Measurements from ENCODE around the gene ZNF764.
A peak's percentile ranks its signal among the peaks of the same experiment; 100 is the strongest.

The ZNF764 gene

DNA sequence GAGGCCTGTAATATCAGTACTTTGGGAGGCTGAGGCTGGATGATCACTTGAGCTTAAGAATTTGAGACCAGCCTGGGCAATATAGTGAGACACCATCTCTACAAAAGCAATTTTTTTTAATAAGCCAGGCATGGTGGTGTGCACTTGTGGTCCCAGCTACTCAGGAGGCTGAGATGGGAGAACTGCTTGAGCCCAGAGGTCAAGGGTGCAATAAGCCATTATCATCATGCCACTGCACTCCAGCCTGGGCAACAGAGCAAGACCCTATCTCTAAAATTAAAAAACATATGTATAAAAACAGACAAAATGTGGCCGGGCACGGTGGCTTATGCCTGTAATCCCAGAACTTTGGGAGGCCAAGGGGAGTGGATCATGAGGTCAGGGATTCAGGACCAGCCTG, 30.5 kb upstream of the ZNF764 start:
- POLR2A ChIA-PET: no interaction called here
- TF ChIP-seq CTCF (IDR thresholded peaks at IDR 0.05; ENCODE audit: insufficient read depth, low read length, missing control alignments): no peak

DNA sequence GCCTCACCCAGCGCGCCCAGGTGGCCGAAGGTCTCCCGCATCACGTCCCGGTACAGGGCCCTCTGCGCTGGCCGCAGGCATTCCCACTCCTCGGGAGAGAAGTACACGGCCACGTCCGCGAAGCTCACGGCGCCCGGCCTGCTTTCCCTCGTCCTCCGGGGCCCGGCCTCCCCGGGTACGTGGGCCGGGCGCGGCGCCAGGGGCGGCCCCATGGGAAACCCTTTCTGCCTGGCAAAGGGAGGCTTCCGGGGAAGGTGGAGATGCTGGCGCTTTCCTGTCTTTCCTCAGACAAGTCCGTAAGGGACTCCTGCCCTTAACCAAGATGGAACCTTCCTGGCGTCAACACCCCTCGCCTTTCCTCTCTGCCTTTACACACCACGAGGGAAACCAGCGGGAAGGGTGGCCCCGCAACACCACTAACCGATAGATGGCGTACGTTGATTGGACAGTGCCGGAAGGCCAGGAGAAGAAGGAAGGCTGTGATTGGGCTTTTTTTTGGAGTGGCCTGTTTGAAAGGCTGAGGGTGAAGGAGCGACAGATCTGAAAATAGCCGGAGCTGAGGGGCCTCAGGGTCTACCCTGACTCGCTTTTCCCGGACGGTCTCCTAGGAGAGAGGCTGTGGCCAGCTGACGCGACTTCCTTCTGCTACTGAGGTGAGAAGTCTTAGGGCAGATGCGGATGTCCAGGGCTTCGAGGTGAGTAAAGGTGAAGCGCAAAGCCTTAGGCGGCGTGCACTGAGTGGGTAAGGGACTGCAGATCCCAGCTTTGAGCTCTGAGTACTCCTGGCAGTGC, 27.4 kb upstream of the ZNF764 start, which contains the start of gene ZNF785:
ZNF785 (minus strand) TSS at position 298 of the 792 bp plus-strand sequence; CDS start at position 212, 86 bp downstream.
- CTCF ChIA-PET: interaction anchor here (0.8 to 6.1 kb wide), 10 partner anchors 9 to 219 kb away, joined by 3 to 57 read pairs (median 4); partner anchors contain the start of gene ZNF689

More for the DNA sequence above, 30.5 kb upstream of the ZNF764 start:
- H3K4me3 ChIP-seq (ENCODE audit: low read depth, low read length): no peak overlapping the region
- CTCF ChIA-PET: interaction anchor here (1.8 to 6.1 kb wide), 3 partner anchors 11 to 42 kb away, joined by 4 to 57 read pairs (median 30); partner anchors contain the start of gene ZNF688
- DNase-seq (ENCODE audit: low read depth, low spot score): no peak

GRCh38 chr16:30585022-30585399, 26.8 kb upstream of the ZNF764 start:
- no peak for DNase-seq (ENCODE audit: low read depth, low spot score)
- TF ChIP-seq CTCF (IDR thresholded peaks at IDR 0.05; ENCODE audit: insufficient read depth, low read length, missing control alignments): no peak
- peak overlapping the region; percentile 79 for H3K4me3 ChIP-seq (ENCODE audit: low read depth, low read length)
- CTCF ChIA-PET: interaction anchor here (1.4 to 6.1 kb wide), 5 partner anchors 9 to 49 kb away, joined by 5 to 57 read pairs (median 10); no protein-coding TSS in a partner anchor
- POLR2A ChIA-PET: interaction anchor here (1.0 to 1.4 kb wide), 2 partner anchors 13 to 58 kb away, joined by 4 read pairs; partner anchors contain the start of gene ZNF688

More for the DNA sequence above, 27.4 kb upstream of the ZNF764 start, which contains the start of gene ZNF785:
- POLR2A ChIA-PET: interaction anchor here (0.6 to 1.6 kb wide), 4 partner anchors 8 to 65 kb away, joined by 3 to 4 read pairs (median 4); partner anchors contain the start of genes PRR14 and ZNF688
- TF ChIP-seq CTCF (IDR thresholded peaks at IDR 0.05; ENCODE audit: insufficient read depth, low read length, missing control alignments): peak; percentile 11
- peak within 1 kb of the TSS; percentile 79 for H3K4me3 ChIP-seq (ENCODE audit: low read depth, low read length)
- peak; percentile 96 for DNase-seq (ENCODE audit: low read depth, low spot score)

GRCh38 chr16:30582611-30583340, 24.6 kb upstream of the ZNF764 start:
- CTCF ChIA-PET: interaction anchor here (1.3 to 5.4 kb wide), 3 partner anchors 10 to 48 kb away, joined by 3 to 30 read pairs (median 5); no protein-coding TSS in a partner anchor
- no peak overlapping the region for H3K4me3 ChIP-seq (ENCODE audit: low read depth, low read length)
- TF ChIP-seq CTCF (IDR thresholded peaks at IDR 0.05; ENCODE audit: insufficient read depth, low read length, missing control alignments): no peak
- POLR2A ChIA-PET: interaction anchor here (1.4 kb wide), 1 partner anchor 11 kb away, joined by 4 read pairs; the partner anchor contains the start of gene ZNF688
- DNase-seq (ENCODE audit: low read depth, low spot score): no peak

GRCh38 chr16:30581457-30581856, 23.3 kb upstream of the ZNF764 start:
- TF ChIP-seq CTCF (IDR thresholded peaks at IDR 0.05; ENCODE audit: insufficient read depth, low read length, missing control alignments): no peak
- no peak for DNase-seq (ENCODE audit: low read depth, low spot score)
- ChIA-PET CTCF (interaction anchor here (1.0 to 1.5 kb wide), 3 partner anchors 9 to 152 kb away, joined by 3 to 5 read pairs (median 3); partner anchors contain the start of gene DCTPP1), POLR2A (interaction anchor here (0.6 to 1.4 kb wide), 2 partner anchors 10 to 49 kb away, joined by 3 to 4 read pairs; partner anchors contain the start of gene ZNF688)
- no peak overlapping the region for H3K4me3 ChIP-seq (ENCODE audit: low read depth, low read length)
